TTC549 (cell line): Measurements from ENCODE around the gene ALDH1A3.

Source experiments
- FAIRE-seq: peaks from 2 replicates; lab custom pipeline; 2012; peaks lifted over from hg19 to GRCh38; lab: Jason Lieb, UNC

The ALDH1A3 gene

DNA sequence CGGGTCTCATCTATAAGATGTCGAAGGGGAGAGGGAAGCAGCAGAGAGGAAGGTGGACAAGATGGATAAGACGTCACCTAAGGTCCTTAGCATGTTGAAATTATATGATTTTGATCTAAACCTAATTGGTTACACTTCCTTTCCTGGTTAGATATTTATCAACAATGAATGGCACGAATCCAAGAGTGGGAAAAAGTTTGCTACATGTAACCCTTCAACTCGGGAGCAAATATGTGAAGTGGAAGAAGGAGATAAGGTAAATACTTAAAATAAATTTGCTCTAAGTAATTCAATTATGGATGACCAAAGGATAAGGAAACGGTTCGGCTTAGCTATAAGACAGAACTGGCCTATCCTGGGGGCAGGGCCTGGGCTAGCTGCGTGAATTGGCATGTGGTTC is 5.5 kb downstream of the ALDH1A3 start:
- no peak for FAIRE-seq

DNA sequence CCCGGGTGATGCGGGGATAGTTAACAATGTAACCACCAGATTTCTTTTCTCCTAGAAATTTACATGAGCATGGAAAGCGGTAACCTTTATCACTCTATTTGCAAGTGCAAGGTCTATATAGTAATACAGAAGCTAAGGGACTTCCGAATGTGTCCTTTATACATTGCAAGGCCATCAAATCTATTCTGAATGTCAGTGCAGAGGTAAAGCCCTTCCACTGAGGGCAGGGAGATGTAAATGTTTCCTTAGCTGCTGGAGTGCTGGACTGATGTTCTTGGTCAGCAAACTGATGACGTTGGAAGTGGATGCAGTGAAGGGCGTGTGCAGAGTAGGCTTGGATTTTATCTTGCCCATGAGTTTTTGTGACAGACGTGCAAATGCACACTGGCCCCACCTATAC is 6.2 kb downstream of the ALDH1A3 start:
- no peak for FAIRE-seq

DNA sequence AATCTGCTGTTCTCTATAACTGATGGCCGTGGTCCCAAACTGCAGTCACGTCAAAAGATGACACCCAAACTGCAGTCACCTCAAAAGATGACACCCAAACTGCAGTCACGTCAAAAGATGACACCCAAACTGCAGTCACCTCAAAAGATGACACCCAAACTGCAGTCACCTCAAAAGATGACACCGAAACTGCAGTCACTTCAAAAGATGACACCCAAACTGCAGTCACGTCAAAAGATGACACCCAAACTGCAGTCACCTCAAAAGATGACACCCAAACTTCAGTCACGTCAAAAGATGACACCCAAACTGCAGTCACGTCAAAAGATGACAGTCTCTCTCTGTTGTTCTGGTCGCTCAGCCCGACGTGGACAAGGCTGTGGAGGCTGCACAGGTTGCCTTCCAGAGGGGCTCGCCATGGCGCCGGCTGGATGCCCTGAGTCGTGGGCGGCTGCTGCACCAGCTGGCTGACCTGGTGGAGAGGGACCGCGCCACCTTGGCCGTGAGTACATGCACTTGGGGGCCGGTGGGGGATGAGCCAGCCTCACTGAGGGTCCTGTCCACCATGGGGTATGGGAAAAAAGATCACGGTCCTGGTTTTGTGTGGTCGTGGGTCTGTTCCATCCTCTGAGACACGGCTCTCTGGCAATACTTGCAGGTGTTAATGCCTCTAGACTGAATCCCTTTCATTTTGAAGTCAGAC is 7.7 kb downstream of the ALDH1A3 start:
- FAIRE-seq, result no peak

DNA sequence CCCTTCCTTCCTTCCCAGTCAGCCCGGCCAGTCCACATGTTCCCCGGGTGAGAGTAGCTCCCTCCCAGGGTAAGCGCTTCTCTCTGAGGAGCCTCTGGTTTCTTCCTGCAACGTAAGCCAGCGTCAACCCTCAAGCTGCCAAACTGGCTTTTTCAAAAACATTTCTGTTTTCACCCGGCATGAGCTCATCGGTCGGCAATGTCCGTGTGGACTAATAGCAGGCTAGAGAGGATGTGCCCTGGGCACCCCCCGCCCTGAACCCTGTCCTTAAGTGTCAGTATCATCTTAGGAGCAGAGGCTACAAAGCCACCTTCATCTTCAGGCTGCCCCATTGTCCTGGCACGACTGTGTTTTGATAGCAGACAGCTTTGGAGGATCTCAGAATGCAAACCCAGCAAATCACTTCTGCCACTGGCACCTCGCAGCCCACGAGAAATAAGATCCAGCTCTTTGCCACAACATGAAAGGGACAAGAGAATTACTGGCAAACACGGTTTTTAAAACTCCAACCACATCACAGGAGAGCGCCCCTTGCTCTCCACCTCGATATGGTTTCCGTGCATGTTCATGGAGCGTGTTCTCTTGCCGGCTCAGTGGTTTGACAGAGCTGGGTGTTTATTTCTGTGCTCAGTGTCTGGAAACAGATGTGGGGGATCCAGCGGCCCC is 9.9 kb downstream of the ALDH1A3 start:
- FAIRE-seq, result no peak

DNA sequence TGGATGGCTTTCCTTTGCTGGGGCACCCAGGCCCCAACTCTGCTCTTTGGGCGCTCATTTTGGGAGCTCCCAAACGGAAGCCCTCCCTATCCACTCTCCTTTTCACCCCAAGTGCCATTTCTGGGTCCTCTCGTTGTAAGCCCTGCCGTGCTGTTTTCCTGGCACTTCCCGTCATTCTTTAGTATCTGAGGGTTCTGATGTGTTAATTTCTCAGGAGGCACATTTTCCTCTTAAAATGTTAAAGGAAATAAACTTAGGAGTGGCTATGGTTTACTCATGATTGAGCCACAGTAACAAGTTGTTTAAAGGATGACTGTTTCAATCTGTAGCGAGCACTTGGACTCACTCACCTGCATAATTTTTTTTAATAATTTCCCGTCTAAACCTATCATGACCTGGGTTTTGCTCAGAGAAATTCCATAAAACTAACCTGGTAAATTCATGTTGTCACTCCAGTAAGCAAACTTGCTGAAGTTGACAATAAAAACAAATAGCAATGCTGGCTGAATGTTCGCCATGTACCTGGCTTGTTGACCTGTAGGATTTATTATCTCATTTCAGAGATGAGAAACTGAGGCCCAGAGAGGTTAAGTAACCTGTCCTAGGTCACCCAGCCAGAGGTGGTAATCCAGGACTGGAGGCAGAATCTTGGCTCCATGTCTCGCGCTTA is 10.6 kb downstream of the ALDH1A3 start:
- no peak for FAIRE-seq

DNA sequence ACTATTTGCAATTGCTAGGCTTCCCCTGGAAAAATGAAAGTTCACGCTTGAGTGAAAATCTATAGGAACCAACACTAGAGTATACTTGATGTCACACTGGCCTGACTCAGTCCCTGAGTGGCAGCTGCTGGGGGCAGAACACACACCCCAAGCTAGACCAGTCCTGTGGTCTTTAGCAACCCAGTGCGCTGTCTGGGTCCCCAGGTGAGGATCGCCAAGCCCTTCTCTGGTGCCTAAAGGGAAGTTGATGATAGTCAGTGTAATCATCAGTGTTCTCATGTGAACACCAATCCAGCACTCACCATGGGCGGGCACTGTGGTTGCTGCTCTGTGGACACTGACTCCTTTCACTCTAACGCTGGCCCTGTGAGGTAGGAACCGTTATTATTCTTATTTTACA is 11.2 kb downstream of the ALDH1A3 start:
- FAIRE-seq, result no peak

DNA sequence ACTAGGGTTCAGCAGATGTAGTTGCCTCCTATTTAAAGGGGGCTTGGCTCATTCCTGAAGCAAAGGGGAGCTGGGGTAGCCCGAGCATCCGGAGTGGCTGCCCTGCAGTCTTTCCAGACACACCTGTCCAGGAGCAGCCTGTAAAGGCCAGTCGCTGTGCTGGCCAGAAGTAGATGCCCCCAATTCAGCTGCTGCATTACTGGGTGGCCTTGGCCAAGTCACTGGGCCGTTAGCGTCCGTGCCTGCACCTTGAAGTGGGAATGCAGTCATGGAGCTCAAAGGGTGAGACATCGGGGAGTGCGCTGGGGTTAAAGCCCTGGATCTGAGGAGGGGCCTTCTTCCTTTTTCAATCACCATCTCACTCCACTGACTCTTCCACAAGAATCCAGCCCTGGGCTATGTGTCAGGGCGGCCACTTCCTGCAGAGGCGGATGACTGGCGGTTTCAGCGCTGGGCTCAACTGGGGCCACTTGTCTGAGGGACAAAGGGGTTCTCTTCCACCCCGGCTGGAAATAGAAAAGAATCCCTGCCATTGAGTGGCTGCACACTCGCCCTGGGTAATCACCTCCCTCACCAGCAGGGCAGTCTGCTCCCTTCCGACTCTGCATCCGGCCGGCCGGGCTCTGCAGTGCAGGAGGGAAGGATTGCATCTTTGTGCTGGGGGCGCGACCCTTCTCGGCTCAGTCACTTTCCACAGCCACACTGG is 11.8 kb downstream of the ALDH1A3 start:
- no peak for FAIRE-seq

DNA sequence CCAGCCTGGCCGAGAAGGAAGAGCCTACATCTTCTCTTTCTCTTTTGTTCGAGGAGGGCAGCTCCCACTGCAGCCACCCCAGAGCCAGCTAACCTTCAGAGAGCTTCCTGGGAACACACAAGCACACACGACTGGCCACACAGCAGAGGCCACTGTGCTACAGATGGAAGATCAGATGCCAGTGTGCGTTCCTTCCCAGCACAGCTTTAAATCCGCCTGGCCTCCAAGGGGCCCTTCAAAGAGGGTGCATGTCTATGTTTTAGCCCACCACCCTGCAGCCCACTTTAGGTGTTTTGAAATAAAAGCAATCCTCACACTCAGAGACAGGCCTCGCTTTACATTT is 12.4 kb downstream of the ALDH1A3 start:
- FAIRE-seq, result no peak

DNA sequence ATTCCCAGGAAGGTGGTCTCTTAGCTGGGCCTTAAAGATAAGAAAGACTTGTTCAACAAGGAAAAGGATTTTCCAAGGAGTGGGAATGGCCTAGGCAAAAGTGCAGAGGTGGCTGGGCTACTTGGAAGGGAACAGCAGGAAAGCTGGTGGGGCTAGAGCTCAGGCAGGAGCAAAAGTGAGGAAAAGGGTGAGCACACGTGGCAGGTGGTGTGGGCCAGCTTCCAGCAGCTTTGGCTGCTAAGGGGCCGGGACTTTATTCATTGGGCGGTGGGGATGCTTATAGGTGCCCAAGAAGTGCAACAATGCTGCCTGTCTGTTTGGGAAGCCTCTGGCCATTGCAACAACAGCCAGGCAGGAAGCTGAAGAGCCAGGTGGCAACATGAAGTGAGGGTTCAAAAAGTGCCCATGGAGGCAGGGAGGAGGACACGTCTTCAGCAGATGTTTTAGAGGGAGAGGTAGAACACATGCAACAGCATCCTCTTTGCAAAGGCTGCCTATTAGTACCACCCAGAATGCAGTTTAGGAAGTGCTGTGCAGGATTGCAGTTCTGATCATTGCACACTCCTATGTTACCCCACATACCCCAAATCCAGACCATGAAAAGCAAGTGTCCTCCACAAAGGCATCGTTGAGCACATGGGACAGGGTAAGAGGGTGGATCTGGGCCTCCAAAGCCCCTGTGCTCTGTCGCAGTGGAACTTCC is 13.8 kb downstream of the ALDH1A3 start:
- no peak for FAIRE-seq

DNA sequence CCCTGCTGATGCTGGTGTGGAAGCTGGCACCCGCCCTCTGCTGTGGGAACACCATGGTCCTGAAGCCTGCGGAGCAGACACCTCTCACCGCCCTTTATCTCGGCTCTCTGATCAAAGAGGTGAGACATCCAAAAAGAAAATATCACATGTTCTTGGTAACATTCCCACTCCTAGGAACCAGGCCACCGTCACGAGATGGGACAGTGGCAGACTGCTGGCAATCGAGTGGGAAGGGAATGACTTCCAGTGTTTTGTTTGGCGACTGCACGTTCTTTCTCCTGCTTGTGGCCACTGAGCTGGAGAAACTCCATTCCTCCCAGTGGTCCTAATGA is 14.3 kb downstream of the ALDH1A3 start:
- no peak for FAIRE-seq

DNA sequence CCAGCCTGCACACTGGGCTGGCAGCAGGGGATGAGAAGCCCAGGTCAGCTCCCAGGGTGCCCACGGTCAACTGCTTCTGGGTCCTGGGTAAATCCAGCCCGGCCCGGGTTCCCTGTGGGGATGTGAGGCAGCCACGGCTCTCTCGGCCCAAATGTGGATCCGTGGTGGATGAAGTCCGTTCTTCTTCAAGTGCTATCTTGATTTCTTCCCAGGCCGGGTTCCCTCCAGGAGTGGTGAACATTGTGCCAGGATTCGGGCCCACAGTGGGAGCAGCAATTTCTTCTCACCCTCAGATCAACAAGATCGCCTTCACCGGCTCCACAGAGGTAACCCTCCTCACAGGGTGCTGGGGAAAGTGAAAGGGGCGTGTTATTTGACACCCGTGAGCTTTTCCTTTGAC is 16.1 kb downstream of the ALDH1A3 start:
- no peak for FAIRE-seq

DNA sequence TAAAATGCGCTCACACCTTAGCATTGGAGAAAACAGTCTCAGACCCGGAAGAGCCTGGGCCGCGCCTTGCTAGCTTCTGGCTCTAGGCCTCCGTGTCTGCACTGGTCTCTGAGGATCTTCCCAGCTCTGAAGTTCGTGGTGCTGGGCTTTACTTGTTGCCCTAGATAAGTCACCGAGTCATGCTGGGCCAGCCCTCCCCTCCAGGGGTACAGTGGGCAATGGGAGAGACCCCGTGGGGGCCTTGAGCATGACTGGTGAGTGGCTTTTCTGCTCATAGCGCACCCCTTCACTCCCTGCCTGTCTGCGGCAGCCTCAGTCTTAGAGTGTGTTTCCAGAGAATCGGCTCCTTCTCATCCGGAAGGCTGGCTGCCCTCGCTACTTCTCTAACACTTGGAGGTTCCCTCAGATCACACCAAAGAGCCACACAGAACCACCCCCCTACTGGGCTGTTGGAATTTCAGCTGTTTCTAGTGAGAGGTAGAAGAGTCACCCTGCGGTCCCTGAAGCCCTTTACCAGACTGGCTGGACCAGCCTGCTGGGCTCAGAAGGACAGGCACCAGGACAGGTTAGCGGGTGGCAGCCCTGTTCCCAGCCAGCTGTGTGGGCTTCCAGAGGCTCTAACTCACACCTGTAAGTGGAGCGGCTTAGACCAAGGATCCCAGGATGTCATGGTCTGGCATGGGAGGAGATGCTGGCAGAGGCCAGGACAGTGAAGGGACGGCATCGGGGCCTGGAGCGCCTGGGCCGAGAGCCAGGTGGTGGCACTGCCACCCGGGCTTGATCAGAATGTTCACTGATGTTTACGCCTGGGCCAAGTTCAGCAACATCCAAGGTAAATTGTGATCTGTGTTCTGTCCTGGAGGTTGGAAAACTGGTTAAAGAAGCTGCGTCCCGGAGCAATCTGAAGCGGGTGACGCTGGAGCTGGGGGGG is 17.9 kb downstream of the ALDH1A3 start:
- FAIRE-seq, result no peak

DNA sequence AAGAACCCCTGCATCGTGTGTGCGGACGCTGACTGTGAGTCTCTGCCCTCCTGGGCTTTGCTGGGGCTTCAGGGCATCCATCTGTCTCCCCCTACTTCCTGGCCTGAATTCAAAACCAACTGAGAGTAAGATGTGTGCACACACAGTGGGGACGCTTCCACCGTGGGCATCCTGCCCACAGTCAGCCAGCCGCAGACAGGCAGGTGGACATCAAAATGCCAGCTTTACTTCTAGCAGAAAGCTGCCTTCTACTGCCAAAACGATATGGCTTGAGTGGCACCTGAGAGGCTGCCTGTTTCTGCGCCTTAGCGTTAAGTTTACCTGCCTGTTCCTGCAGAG is 18.5 kb downstream of the ALDH1A3 start:
- no peak for FAIRE-seq

DNA sequence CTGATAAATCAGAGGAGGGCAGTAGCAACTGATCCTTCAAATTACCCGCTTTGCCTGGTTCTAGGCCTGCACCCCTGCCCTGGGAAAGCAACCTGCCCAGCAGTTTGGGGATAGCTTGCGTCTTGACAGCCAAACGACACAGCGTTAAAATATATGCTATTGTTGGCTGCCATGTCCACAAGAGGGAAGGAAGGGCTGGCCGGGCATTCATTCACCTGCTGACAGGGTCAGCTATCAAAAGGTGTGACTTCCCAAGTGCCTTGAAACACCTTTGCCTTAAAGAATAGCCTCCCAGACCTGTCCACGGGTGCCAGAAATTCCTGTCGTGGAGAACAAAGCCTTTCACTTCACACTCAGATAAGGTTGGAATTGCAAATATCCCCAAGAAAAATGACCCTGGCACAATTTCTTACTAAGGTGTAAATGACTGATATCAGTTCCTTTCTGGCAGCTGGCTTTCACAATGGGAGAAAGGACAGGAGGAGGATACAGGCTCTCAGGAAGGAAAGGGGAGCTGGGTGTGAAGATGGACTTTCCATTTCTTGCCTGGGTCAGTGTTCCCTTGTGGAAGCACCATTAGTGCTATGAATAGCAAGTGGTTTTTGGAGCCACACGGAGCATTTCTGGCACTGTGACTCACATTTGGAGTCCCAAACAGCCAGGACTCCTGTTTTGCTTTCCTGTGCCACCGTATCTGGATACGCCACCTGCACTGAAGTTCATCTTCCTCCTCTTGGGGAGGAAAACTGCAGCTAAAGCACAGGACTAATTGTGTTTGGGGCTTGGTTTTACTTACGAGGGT is 19.2 kb downstream of the ALDH1A3 start:
- no peak for FAIRE-seq

DNA sequence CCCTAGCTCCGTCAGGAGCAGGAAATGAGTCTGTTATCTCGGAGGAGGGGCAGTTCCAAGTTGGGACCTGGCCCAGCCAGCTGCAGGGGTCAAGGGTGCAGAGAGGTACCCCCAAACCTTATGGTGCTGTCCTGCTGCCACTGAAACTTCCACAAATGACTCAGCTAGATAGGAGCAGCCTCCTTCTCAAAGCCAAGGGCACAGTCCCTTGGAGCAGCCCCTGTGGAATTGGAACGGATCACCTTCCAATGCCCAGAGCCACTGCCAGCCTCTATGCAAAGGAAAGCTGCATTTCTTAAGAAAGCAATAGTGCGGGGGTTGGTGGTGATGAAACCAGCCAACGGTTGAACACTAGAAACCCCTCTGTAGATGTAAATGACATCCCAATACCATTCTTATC is 20.0 kb downstream of the ALDH1A3 start:
- FAIRE-seq, result no peak

DNA sequence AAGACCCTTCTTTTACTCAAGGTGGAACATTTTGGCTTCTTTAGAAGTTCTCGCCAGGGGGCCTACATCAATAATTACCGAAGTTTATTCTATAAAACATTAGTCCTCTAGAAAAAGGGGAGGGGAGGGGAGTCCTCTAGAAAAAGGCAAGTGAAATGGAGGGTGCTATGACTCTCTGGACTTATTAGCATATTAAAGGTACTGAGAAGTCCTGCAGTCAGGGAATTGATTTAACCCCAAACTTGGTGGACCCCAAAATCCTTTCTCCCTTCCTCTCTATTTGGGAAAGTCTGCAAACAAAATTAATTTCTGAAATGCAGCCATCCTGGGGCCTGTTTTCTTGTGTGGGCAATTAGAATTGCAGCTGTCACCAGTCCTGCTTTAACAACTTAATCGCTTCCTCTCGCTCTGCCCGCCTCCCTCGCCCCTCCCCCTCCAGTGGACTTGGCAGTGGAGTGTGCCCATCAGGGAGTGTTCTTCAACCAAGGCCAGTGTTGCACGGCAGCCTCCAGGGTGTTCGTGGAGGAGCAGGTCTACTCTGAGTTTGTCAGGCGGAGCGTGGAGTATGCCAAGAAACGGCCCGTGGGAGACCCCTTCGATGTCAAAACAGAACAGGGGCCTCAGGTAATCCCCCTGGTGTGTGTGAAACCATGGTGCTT is 20.6 kb downstream of the ALDH1A3 start:
- no peak for FAIRE-seq

DNA sequence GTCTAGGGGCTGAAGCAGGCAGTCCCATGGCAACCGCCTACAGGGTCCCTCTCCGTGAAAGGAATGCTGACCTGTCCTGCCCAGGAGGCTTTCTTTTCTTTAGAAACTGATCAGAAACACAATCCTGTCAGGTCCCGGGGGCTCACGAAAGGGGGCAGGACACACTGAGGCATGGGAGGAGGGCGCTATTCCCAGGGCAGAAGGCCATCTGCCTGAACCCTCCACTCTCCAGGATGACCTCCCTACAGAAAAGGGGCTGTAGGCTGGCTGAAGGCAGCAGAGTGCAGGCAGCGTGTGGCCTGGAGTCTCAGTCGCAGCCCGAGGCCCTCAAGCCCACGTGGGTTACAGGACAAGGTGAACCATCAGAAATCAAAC is 21.2 kb downstream of the ALDH1A3 start:
- FAIRE-seq, result no peak

DNA sequence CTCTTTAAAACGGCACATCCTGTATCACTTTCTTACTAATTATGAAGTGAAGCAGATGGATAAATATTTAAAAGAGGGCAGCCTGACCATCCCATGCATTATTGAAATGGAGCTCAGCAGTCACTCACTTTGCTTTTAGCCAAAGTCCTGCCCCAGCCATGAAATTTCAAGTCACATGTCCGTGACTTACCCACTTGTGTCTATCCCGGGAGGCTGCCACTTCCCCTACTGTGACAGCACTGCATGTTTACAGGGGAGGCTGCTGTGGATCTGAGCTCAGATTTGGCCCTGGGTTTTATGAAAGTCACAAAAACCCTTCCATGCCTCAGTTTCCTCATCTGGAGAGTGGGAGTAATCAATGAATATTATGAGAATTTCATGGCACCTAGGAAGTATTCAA is 21.7 kb downstream of the ALDH1A3 start:
- FAIRE-seq, result no peak

DNA sequence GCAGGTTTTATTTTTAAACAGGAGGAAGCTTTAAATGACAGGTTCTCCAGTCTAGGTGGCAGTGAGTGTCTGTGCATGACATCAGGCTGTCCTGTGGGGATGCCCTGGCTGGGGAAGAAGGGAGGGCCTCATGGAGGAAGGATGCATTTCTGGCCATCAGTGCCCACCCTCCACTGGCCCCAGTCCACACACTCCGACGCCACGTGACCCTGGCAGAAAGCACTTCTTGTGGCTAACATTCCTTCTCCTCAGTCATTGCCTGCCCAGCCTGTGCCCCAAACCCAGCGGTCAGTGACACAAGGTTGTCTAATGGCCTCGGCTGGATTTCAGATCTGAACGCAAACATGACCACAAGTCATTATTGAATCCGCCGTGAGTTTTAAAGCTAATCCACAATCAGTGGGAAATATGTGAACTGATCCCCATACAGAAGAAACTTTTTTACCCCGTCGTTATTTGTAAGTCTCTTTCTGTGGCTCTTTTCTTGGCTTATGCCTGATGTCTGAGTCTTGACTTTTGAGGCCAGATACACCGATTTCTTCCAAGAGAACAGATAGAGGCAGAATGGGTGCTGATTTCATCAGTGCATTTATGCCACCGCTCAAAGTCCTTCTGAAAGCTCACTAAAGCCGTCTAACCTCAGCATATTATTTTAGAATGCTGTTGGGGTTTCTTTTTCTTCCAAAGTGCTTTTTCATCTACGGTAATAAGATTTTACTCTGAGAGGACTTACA is 22.2 kb downstream of the ALDH1A3 start:
- FAIRE-seq, result no peak
